Nephron (organoid): ENCODE measurements around the gene MAST3.

Experiments used
- H3K27ac Mint-ChIP-seq, 3 experiments: 2 replicates each; pipeline ENCODE4 v1.8.0; 2020; ENCODE audit warnings: mixed read lengths in 3 of 3, mild to moderate bottlenecking in 2 of 3, moderate library complexity in 1 of 3
- H3K27me3 Mint-ChIP-seq: 2 replicates; pipeline ENCODE4 v1.8.0; 2021; ENCODE audit warnings: low read depth, mild to moderate bottlenecking, moderate library complexity, mixed read lengths
- H3K36me3 Mint-ChIP-seq: 2 replicates; pipeline ENCODE4 v1.8.0; 2020; ENCODE audit warnings: low read depth, mixed read lengths
- H3K4me1 Mint-ChIP-seq: 2 replicates; pipeline ENCODE4 v1.8.0; 2020; ENCODE audit warnings: mixed read lengths
- H3K4me3 Mint-ChIP-seq, 3 experiments: 2 replicates each; pipeline ENCODE4 v1.8.0; 2020; ENCODE audit warnings: mild to moderate bottlenecking in 3 of 3, mixed read lengths in 3 of 3, moderate library complexity in 2 of 3
- H3K9me3 Mint-ChIP-seq: 2 replicates; pipeline ENCODE4 v1.8.0; 2020; ENCODE audit warnings: mixed read lengths
- CTCF ChIP-seq, 3 experiments: fragments of 200-600 bp; sonication (generic); IDR thresholded peaks; one replicate each; pipeline ENCODE4 v1.5.0; 2021; ENCODE audit warnings: antibody characterized with exemption in 3 of 3; ENCODE audit not compliant: unreplicated experiment in 3 of 3

MAST3 gene

GRCh38 chr19:18197941-18198340, 100.4 kb downstream of the MAST3 start:
- H3K27ac Mint-ChIP-seq, result no peak overlapping the region
- H3K4me3 Mint-ChIP-seq, result no peak overlapping the region
- peaks cover 3% of the 10 kb centered on the region for H3K27me3 Mint-ChIP-seq
- no peak for TF ChIP-seq CTCF (IDR thresholded peaks at IDR 0.05; ENCODE audit: unreplicated experiment in 3 of 3)
- H3K4me1 Mint-ChIP-seq, result peaks cover 16% of the 10 kb centered on the region
- peaks cover 15% of the 10 kb centered on the region for H3K36me3 Mint-ChIP-seq
- no peaks in the 10 kb centered on the region for H3K9me3 Mint-ChIP-seq

GRCh38 chr19:18198374-18198773, 100.8 kb downstream of the MAST3 start:
- no peak for TF ChIP-seq CTCF (IDR thresholded peaks at IDR 0.05; ENCODE audit: unreplicated experiment in 3 of 3)
- Mint-ChIP-seq H3K4me3 (peak overlapping the region in 1 of 3 experiments; percentile 19), H3K27me3 (peaks cover 3% of the 10 kb centered on the region), H3K27ac (no peak overlapping the region), H3K9me3 (no peaks in the 10 kb centered on the region), H3K36me3 (peaks cover 15% of the 10 kb centered on the region), H3K4me1 (peaks cover 19% of the 10 kb centered on the region)
